ENCODE measurements around the gene MRGPRF. TPM values are rescaled to one million over a fixed set of nuclear protein-coding genes. Genes with fewer than 3 reads are reported as not detected.

Gene MRGPRF
- polyA plus RNA-seq, 1 donor from 2014 or later = not detected

DNA sequence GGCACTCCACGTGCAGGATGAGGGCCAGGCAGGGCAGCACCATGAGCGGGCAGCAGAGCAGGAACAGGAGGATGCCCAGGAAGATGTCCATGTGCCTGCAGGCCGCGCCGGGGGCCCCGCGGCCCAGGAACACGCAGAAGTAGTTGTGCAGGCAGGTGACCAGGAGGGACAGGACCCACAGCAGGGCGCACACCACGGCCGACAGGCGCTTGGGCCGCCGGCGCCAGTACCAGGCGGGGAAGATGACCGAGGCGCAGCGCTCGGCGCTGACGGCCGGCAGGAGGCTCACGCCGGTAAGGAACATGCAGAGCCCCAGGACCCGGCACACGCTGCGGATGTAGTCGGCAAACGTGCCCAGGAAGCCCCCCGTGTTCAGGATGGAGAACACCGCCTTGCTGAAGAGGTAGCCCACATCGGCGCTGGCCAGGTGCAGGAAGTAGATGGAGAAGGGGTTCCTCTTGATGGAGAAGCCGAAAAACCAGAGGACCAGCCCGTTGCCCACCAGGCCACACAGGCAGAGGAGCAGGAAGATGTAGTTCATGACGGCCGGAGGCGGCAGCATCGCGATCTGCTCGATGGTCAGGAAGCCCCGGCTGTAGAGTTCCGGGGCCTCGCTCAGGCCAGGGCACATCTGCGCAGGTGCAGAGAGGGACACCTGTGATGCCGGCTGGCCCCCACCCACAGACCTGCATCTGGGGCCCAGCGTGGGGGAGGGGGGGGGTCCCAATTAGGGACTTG lies 7.2 kb downstream of the MRGPRF start:
- no peak overlapping the region for H3K9ac ChIP-seq (ENCODE audit: low read length)
- no peaks in the 10 kb centered on the region for H3K9me3 ChIP-seq (ENCODE audit: low read length)
- H3K4me3 ChIP-seq (ENCODE audit: low read length) = no peak overlapping the region
- no peak overlapping the region for H3K27ac ChIP-seq (ENCODE audit: low read length)
- H3F3A ChIP-seq (ENCODE audit: insufficient read depth, low read length, poor library complexity, severe bottlenecking) = no peaks in the 10 kb centered on the region
- no peak overlapping the region for H3K4me2 ChIP-seq (ENCODE audit: low read length)
- H3K36me3 ChIP-seq (ENCODE audit: insufficient read depth, low read length) = no peaks in the 10 kb centered on the region
- no peaks in the 10 kb centered on the region for H3K27me3 ChIP-seq (ENCODE audit: insufficient read depth, low read depth, low read length)
- no peak for TF ChIP-seq EZH2 (IDR thresholded peaks at IDR 0.05; ENCODE audit: borderline replicate concordance, insufficient read depth, low read length, poor library complexity, severe bottlenecking)
- H3K9me2 ChIP-seq (ENCODE audit: insufficient read depth, low read length) = no peaks in the 10 kb centered on the region
- H2AFZ ChIP-seq (ENCODE audit: low read depth, low read length) = no peak overlapping the region
- no peaks in the 10 kb centered on the region for H4K20me1 ChIP-seq (ENCODE audit: insufficient read depth)
- H3K79me2 ChIP-seq (replicated peaks; ENCODE audit: insufficient read depth, low read length) = no peaks in the 10 kb centered on the region

DNA sequence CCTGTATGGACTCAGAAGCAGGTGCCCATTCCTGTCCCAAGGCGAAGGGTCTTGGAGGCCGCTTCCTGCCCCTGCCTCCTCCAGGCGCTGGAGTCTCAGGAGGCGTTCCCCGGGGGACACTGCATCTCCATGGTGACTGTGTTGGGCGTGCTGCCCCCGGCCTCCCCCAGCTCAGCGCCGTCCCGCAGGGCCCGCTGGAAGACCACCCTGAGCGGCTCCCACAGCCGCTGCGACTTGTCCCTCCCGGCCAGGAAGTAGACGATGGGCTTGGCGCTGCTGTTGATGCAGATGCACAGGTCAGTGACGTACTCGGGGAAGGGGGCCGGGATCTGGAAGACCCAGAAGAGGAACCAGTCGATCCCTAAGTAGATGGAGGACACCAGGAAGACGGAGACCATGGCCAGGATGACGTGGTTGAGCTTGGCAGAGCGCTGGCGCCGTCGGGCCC lies 7.8 kb downstream of the MRGPRF start:
- H3K4me2 ChIP-seq (ENCODE audit: low read length) = no peak overlapping the region
- no peak overlapping the region for H2AFZ ChIP-seq (ENCODE audit: low read depth, low read length)
- H3F3A ChIP-seq (ENCODE audit: insufficient read depth, low read length, poor library complexity, severe bottlenecking) = no peaks in the 10 kb centered on the region
- no peaks in the 10 kb centered on the region for H4K20me1 ChIP-seq (ENCODE audit: insufficient read depth)
- no peaks in the 10 kb centered on the region for H3K36me3 ChIP-seq (ENCODE audit: insufficient read depth, low read length)
- TF ChIP-seq SMC3 (conservative IDR thresholded peaks at IDR 0.05; ENCODE audit: poor library complexity) (no peak), MXI1 (conservative IDR thresholded peaks at IDR 0.05; ENCODE audit: poor library complexity, severe bottlenecking) (no peak)
- H3K9me2 ChIP-seq (ENCODE audit: insufficient read depth, low read length) = no peaks in the 10 kb centered on the region
- no peaks in the 10 kb centered on the region for H3K27me3 ChIP-seq (ENCODE audit: insufficient read depth, low read depth, low read length)
- no peak overlapping the region for H3K4me3 ChIP-seq (ENCODE audit: low read length)
- no peak overlapping the region for H3K9ac ChIP-seq (ENCODE audit: low read length)
- no peaks in the 10 kb centered on the region for H3K9me3 ChIP-seq (ENCODE audit: low read length)
- H3K79me2 ChIP-seq (replicated peaks; ENCODE audit: insufficient read depth, low read length) = no peaks in the 10 kb centered on the region
- H3K27ac ChIP-seq (ENCODE audit: low read length) = no peak overlapping the region

DNA sequence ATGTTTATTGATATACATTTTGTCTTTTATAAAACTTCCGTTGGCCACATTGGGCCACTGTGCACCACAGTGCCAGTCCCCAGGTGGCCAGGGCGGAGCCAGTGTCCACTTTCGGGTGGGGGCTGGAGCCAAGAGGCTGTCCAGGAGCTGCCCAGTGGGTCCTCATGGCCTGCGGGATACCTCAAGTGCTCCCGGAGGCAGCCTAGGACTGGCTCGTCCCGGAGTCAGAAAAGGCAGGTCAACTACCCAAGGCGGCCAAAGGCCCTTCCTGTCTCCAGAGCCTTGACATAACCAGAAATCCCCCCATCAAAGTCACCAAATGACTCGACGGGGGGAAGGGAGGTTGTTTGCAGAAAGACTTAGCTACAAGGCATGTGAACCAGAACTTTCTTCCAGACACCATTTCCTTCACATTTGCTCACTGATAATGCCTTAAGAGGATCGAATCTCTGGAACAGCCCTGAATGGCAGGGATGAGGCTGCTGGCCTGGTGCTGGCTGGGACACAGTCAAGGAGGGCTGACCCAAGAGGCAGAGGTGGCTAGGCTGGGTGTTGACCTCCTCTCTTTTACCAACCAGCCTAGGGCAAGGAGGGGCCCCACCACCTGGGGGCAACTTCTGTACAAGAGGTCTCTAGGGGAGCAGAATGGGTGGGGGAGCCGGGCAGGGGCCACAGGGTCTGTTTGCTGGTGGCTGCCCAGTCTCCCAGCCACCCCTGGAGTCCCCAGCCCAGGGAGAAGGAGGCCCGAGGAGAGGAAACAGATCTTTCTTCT lies 8.4 kb downstream of the MRGPRF start:
- H3K36me3 ChIP-seq (ENCODE audit: insufficient read depth, low read length) = no peaks in the 10 kb centered on the region
- H2AFZ ChIP-seq (ENCODE audit: low read depth, low read length) = no peak overlapping the region
- H3K27me3 ChIP-seq (ENCODE audit: insufficient read depth, low read depth, low read length) = no peaks in the 10 kb centered on the region
- no peak overlapping the region for H3K9ac ChIP-seq (ENCODE audit: low read length)
- no peaks in the 10 kb centered on the region for H3K9me3 ChIP-seq (ENCODE audit: low read length)
- H3K79me2 ChIP-seq (replicated peaks; ENCODE audit: insufficient read depth, low read length) = no peaks in the 10 kb centered on the region
- no peak overlapping the region for H3K27ac ChIP-seq (ENCODE audit: low read length)
- H3F3A ChIP-seq (ENCODE audit: insufficient read depth, low read length, poor library complexity, severe bottlenecking) = no peaks in the 10 kb centered on the region
- no peaks in the 10 kb centered on the region for H3K9me2 ChIP-seq (ENCODE audit: insufficient read depth, low read length)
- no peak overlapping the region for H3K4me3 ChIP-seq (ENCODE audit: low read length)
- H3K4me2 ChIP-seq (ENCODE audit: low read length) = no peak overlapping the region
- no peaks in the 10 kb centered on the region for H4K20me1 ChIP-seq (ENCODE audit: insufficient read depth)
- TF ChIP-seq SMC3 (conservative IDR thresholded peaks at IDR 0.05; ENCODE audit: poor library complexity) (no peak), EP300 (conservative IDR thresholded peaks at IDR 0.05; ENCODE audit: poor library complexity, severe bottlenecking) (no peak), MXI1 (conservative IDR thresholded peaks at IDR 0.05; ENCODE audit: poor library complexity, severe bottlenecking) (no peak), TAF1 (IDR thresholded peaks at IDR 0.05; ENCODE audit: low read depth) (no peak), EZH2 (IDR thresholded peaks at IDR 0.05; ENCODE audit: borderline replicate concordance, insufficient read depth, low read length, poor library complexity, severe bottlenecking) (no peak)
- TF ChIP-seq, protein P1, sequence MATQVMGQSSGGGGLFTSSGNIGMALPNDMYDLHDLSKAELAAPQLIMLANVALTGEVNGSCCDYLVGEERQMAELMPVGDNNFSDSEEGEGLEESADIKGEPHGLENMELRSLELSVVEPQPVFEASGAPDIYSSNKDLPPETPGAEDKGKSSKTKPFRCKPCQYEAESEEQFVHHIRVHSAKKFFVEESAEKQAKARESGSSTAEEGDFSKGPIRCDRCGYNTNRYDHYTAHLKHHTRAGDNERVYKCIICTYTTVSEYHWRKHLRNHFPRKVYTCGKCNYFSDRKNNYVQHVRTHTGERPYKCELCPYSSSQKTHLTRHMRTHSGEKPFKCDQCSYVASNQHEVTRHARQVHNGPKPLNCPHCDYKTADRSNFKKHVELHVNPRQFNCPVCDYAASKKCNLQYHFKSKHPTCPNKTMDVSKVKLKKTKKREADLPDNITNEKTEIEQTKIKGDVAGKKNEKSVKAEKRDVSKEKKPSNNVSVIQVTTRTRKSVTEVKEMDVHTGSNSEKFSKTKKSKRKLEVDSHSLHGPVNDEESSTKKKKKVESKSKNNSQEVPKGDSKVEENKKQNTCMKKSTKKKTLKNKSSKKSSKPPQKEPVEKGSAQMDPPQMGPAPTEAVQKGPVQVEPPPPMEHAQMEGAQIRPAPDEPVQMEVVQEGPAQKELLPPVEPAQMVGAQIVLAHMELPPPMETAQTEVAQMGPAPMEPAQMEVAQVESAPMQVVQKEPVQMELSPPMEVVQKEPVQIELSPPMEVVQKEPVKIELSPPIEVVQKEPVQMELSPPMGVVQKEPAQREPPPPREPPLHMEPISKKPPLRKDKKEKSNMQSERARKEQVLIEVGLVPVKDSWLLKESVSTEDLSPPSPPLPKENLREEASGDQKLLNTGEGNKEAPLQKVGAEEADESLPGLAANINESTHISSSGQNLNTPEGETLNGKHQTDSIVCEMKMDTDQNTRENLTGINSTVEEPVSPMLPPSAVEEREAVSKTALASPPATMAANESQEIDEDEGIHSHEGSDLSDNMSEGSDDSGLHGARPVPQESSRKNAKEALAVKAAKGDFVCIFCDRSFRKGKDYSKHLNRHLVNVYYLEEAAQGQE (IDR thresholded peaks at IDR 0.05; ENCODE audit: borderline replicate concordance) = no peak

Data from neural cell (in vitro differentiated cells).